K562 (cell line): ENCODE measurements around the gene PEPD. TPM values are rescaled to one million over a fixed set of nuclear protein-coding genes. Genes with fewer than 3 reads are reported as not detected.
A peak's percentile ranks its signal among the peaks of the same experiment; 100 is the strongest.

Experiments
- BRCA1 ChIP-seq, 2 experiments: fragments of 450-650 bp in 1 of 2; sonication (generic) in 1 of 2; formaldehyde crosslinking in 1 of 2; IDR thresholded peaks; 2 replicates each; pipeline versions ENCODE4 v1.5.0 to v1.6.1; 2017 to 2020; ENCODE audit warnings: mild to moderate bottlenecking in 1 of 2, missing genetic modification reagents in 1 of 2
- CTCF ChIP-seq, 3 experiments: IDR thresholded peaks in 2 of 3; conservative IDR thresholded peaks in 1 of 3; 2 replicates each; pipeline ENCODE4 v1.5.1; 2011 to 2012; ENCODE audit warnings: low read length in 3 of 3, mild to moderate bottlenecking in 3 of 3, control low read depth in 2 of 3, improper control_type of control experiment in 1 of 3, inconsistent platforms in 1 of 3, low read depth in 1 of 3, mixed read lengths in 1 of 3, moderate library complexity in 1 of 3; ENCODE audit not compliant: insufficient read depth in 2 of 3
- JUND ChIP-seq, 2 experiments: IDR thresholded peaks; 2 replicates in 1 of 2; 3 replicates in 1 of 2; pipeline ENCODE4 v1.6.1; 2011; ENCODE audit warnings: borderline replicate concordance in 2 of 2, low read depth in 2 of 2, low read length in 2 of 2, improper control_type of control experiment in 1 of 2, missing biosample characterization in 1 of 2, missing genetic modification characterization in 1 of 2, missing genetic modification reagents in 1 of 2
- MCM7 ChIP-seq, 2 experiments: fragments of 450-650 bp; IDR thresholded peaks; 2 replicates each; pipeline ENCODE4 v1.6.1; 2016 to 2018
- MEIS2 ChIP-seq: fragments of 450-650 bp; IDR thresholded peaks from 2 replicates; pipeline ENCODE4 v1.6.1; 2014; ENCODE audit warnings: mild to moderate bottlenecking; ENCODE audit not compliant: partially characterized antibody
- PHF21A ChIP-seq: fragments of 450-650 bp; IDR thresholded peaks from 2 replicates; pipeline ENCODE4 v1.6.1; 2017; ENCODE audit warnings: low read depth, borderline replicate concordance
- RB1 ChIP-seq: fragments of 450-650 bp; IDR thresholded peaks from 2 replicates; pipeline ENCODE4 v1.6.1; 2017; ENCODE audit warnings: low read depth, mild to moderate bottlenecking
- SOX6 ChIP-seq: fragments of 450-650 bp; IDR thresholded peaks from 2 replicates; pipeline ENCODE4 v1.6.1; 2014; ENCODE audit warnings: mild to moderate bottlenecking
- ZBTB7A ChIP-seq: IDR thresholded peaks from 2 replicates; pipeline ENCODE4 v1.6.1; 2011; ENCODE audit warnings: low read depth, mild to moderate bottlenecking, low read length, moderate library complexity, borderline replicate concordance; ENCODE audit not compliant: control insufficient read depth
- polyA plus RNA-seq, 8 experiments: library from polyadenylated mRNA; depleted of rRNA in 4 of 8; stranded (reverse) in 5 of 8; unstranded in 3 of 8; fragments of >200 nt; fragmentation: Nextera tagmentation in 2 of 8; fragmentation: Illumina TruSeq in 1 of 8; extraction: Ambion mirVana in 2 of 8; extraction: Trizol in 1 of 8; gene quantifications; 2 replicates each; pipeline versions ENCODE4 v1.2.1 to v1.2.3, GENCODE V29; 2011 to 2014; ENCODE audit warnings: inconsistent platforms in 1 of 8, missing spikeins in 1 of 8
- total RNA-seq, 7 experiments: library from RNA; depleted of rRNA in 6 of 7; stranded (reverse); fragments of >200 nt in 6 of 7; fragmentation: Illumina TruSeq in 2 of 7; extraction: Trizol in 2 of 7; gene quantifications; 2 replicates each; pipeline versions ENCODE4 v1.2.1 to v1.2.3, GENCODE V29; 2011 to 2021; ENCODE audit warnings: low replicate concordance in 1 of 7
- TF ChIP-seq, protein P1 (sequence below), 2 experiments: fragments of 450-650 bp; formaldehyde crosslinking in 1 of 2; IDR thresholded peaks; 2 replicates each; pipeline versions ENCODE4 v1.4.0 to v1.6.1; 2014 to 2020; ENCODE audit warnings: mild to moderate bottlenecking in 2 of 2, borderline replicate concordance in 1 of 2, low read depth in 1 of 2
- TF ChIP-seq, protein P2 (sequence below): fragments of 250-450 bp; sonication (Bioruptor Pico); IDR thresholded peaks from 2 replicates; pipeline ENCODE4 v1.8.0; 2022; ENCODE audit warnings: inconsistent platforms, mild to moderate bottlenecking, moderate library complexity, borderline replicate concordance
- TF ChIP-seq, protein P3 (sequence below): fragments of 450-650 bp; IDR thresholded peaks from 2 replicates; pipeline ENCODE4 v1.6.1; 2016

The PEPD gene
- total and polyA plus RNA-seq, 9 of the 15 experiments (the other 6 are each of a cell fraction or from before 2014, with no cell fraction given): 1.3 to 19.2 (median 16.0) TPM

DNA sequence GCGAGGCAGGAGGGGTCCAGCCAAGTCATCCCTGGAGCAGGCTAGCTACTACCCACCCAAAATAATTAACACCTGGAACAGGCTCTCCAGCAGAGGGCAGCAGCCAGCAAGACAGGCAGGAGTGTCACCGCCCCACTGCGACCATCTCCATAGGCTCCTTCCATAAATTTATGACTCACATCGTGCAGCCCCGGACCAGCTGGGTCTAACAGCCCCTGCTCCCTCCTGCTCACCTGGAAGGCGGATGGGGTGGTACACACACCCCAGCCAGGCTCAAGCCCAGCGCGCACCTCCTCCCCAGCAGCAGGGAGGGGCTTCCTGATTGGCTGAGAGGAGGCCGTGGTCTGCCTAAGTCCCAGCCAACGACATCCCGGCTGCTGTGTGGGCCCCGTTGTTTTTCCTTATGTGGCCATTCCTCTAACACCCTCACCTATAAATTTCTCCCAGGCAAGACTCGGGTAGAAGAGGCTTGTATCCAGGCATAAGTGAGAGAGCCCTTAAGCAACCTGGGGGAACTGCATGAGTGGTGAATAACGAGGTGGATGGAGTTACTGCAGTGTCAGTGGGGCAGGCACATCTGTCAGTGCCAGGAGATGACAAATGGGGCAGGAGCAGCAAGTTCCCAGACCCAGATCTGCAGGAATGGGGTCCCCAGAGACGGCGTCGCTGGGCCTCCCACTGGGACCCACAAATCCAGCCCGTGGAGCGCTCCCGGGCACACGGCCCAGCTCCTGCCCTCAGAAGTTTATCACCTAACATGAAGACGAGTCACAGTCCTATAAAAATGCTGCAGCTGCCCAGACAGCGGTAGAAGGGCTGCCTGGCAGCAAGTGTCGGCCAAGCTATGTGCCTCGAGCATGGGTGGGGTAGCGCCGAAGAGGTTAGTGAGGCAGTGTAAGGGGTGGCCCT is 105.0 kb downstream of the PEPD start (continued):
- TF ChIP-seq, protein P1, sequence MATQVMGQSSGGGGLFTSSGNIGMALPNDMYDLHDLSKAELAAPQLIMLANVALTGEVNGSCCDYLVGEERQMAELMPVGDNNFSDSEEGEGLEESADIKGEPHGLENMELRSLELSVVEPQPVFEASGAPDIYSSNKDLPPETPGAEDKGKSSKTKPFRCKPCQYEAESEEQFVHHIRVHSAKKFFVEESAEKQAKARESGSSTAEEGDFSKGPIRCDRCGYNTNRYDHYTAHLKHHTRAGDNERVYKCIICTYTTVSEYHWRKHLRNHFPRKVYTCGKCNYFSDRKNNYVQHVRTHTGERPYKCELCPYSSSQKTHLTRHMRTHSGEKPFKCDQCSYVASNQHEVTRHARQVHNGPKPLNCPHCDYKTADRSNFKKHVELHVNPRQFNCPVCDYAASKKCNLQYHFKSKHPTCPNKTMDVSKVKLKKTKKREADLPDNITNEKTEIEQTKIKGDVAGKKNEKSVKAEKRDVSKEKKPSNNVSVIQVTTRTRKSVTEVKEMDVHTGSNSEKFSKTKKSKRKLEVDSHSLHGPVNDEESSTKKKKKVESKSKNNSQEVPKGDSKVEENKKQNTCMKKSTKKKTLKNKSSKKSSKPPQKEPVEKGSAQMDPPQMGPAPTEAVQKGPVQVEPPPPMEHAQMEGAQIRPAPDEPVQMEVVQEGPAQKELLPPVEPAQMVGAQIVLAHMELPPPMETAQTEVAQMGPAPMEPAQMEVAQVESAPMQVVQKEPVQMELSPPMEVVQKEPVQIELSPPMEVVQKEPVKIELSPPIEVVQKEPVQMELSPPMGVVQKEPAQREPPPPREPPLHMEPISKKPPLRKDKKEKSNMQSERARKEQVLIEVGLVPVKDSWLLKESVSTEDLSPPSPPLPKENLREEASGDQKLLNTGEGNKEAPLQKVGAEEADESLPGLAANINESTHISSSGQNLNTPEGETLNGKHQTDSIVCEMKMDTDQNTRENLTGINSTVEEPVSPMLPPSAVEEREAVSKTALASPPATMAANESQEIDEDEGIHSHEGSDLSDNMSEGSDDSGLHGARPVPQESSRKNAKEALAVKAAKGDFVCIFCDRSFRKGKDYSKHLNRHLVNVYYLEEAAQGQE (IDR thresholded peaks at IDR 0.05; ENCODE audit: borderline replicate concordance): peak; percentile 72
- TF ChIP-seq, protein P1 (CRISPR knock-in tag; IDR thresholded peaks at IDR 0.05; ENCODE audit: low read depth): no peak
- TF ChIP-seq ZBTB7A (peak; percentile 57; the same call in 1 of the 2 replicates), MEIS2 (peak; percentile 22), MCM7 (IDR thresholded peaks at IDR 0.05) (no peak), JUND (IDR thresholded peaks at IDR 0.05; ENCODE audit: borderline replicate concordance, low read depth, low read length) (peak; percentile 62; the same call in 1 of the 2 replicates), JUND (tag; IDR thresholded peaks at IDR 0.05; ENCODE audit: borderline replicate concordance, low read depth, low read length) (peak; percentile 32; the same call in 1 of the 3 replicates), SOX6 (no peak), RB1 (0 out of 2 replicates have a peak, but pooled peaks have one; percentile 16), BRCA1 (IDR thresholded peaks at IDR 0.05) (no peak), BRCA1 (CRISPR knock-in tag; IDR thresholded peaks at IDR 0.05) (no peak), CTCF (IDR thresholded peaks at IDR 0.05 in 2 of 3, conservative IDR thresholded peaks at IDR 0.05 in 1 of 3; ENCODE audit: insufficient read depth in 2 of 3, low read depth in 1 of 3, low read length in 3 of 3) (peak; percentile 77 to 88 (median 87)), PHF21A (no peak)
- TF ChIP-seq, protein P2, sequence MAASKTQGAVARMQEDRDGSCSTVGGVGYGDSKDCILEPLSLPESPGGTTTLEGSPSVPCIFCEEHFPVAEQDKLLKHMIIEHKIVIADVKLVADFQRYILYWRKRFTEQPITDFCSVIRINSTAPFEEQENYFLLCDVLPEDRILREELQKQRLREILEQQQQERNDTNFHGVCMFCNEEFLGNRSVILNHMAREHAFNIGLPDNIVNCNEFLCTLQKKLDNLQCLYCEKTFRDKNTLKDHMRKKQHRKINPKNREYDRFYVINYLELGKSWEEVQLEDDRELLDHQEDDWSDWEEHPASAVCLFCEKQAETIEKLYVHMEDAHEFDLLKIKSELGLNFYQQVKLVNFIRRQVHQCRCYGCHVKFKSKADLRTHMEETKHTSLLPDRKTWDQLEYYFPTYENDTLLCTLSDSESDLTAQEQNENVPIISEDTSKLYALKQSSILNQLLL (CRISPR knock-in tag): no peak
- TF ChIP-seq, protein P3, sequence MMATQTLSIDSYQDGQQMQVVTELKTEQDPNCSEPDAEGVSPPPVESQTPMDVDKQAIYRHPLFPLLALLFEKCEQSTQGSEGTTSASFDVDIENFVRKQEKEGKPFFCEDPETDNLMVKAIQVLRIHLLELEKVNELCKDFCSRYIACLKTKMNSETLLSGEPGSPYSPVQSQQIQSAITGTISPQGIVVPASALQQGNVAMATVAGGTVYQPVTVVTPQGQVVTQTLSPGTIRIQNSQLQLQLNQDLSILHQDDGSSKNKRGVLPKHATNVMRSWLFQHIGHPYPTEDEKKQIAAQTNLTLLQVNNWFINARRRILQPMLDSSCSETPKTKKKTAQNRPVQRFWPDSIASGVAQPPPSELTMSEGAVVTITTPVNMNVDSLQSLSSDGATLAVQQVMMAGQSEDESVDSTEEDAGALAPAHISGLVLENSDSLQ: peak; percentile 57
